ENCODE results near the gene PTPRN2. TPM values are rescaled to one million over a fixed set of nuclear protein-coding genes. Genes with fewer than 3 reads are reported as not detected.

Gene PTPRN2
- total and polyA plus RNA-seq, 2 of the 8 experiments (the other 6 are each of a cell fraction or from before 2014, with no cell fraction given): 2.6 to 4.5 TPM

DNA sequence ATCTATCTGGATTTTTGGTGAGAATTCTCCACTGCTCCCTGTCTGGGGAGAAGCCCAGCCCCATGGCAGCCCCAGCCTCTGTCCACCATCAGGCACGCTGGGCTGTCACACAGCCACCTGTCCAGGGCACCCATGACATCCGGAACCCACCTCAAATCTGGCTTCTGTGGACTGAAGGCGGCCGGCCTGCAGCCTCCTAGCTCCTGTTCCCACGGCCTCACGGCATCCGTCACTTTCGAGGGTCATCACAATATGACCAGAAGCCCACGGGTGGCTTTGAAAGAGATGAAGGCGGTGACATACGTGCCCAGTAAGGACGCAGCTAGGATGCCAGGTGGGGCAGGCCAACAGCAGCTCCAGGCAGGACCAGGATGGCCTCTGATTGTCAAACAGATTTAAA, 140.9 kb downstream of the PTPRN2 start:
- TF ChIP-seq JUN (IDR thresholded peaks at IDR 0.05; ENCODE audit: low read depth, low read length): no peak
- TF ChIP-seq EP300 (IDR thresholded peaks at IDR 0.05; ENCODE audit: borderline replicate concordance in 1 of 2, low read depth in 2 of 2, low read length in 2 of 2): no peak
- no peak for TF ChIP-seq CBX5 (IDR thresholded peaks at IDR 0.05; ENCODE audit: low read depth, low read length)
- no peak for TF ChIP-seq SRF (IDR thresholded peaks at IDR 0.05; ENCODE audit: low read depth, low read length)
- DNase-seq (ENCODE audit: low read depth in 1 of 2, low spot score in 2 of 2): no peak
- CTCF ChIA-PET (ENCODE audit: partially characterized antibody): interaction anchor here (0.8 to 1.5 kb wide), 11 partner anchors 10 to 201 kb away, joined by 3 to 6 read pairs (median 3); no protein-coding TSS in a partner anchor
- H3K18ac ChIP-seq (ENCODE audit: extremely low read depth, low read length): no peak overlapping the region
- no peak overlapping the region for H2AFZ ChIP-seq (ENCODE audit: low read length)
- peaks cover 3% of the 10 kb centered on the region; the same call in 1 of the 2 replicates for H3K23me2 ChIP-seq (ENCODE audit: low read depth, low read length)
- H2BK20ac ChIP-seq (ENCODE audit: low read length): no peak overlapping the region
- WGBS, 2 experiments (ENCODE audit: extremely low coverage in 1 of 2, insufficient coverage in 1 of 2, insufficient read length in 1 of 2, insufficient replicate concordance in 2 of 2, low coverage in 1 of 2, low lambda C conversion rate in 2 of 2, missing lambda C conversion rate in 1 of 2): 90% methylated on average over 12 of the region's 12 CpGs; no CpG with 5 or more reads in 1 of the 2 experiments
- no peak overlapping the region for H3K14ac ChIP-seq (ENCODE audit: insufficient read length)
- POLR2A ChIA-PET (ENCODE audit: partially characterized antibody): no interaction called here
- no peak overlapping the region for H4K5ac ChIP-seq (ENCODE audit: insufficient read length, low read depth, low read length)
- no peak overlapping the region for H3K4me3 ChIP-seq (ENCODE audit: extremely low read depth in 1 of 4, insufficient read depth in 2 of 4, low read depth in 3 of 4, low read length in 4 of 4)
- no peak overlapping the region for H3K23ac ChIP-seq (ENCODE audit: insufficient read length)
- no peak overlapping the region for H3K4ac ChIP-seq (replicated peaks; ENCODE audit: insufficient read length, low read depth, low read length)
- no peak overlapping the region for H4K8ac ChIP-seq (ENCODE audit: extremely low read depth, insufficient read depth, low read length)
- H4K20me1 ChIP-seq (replicated peaks in 1 of 2; ENCODE audit: control insufficient read depth in 1 of 2, insufficient read depth in 2 of 2, low read length in 2 of 2): no peaks in the 10 kb centered on the region
- no peak overlapping the region for H2BK120ac ChIP-seq (replicated peaks; ENCODE audit: low read depth, low read length)
- no peak overlapping the region for H3K27ac ChIP-seq (ENCODE audit: low read depth, low read length)
- H2BK5ac ChIP-seq (ENCODE audit: low read depth, low read length): no peak overlapping the region
- no peak for FAIRE-seq
- no peak overlapping the region for H2AK5ac ChIP-seq (ENCODE audit: low read depth, low read length)
- peaks cover 0 to 12% (median 0%) of the 10 kb centered on the region in 4 experiments; a peak in 4 of 7 replicates for H3K4me1 ChIP-seq (replicated peaks in 1 of 4; ENCODE audit: control insufficient read depth in 3 of 4, insufficient read depth in 4 of 4, low read length in 3 of 4)
- H2BK12ac ChIP-seq (ENCODE audit: low read depth, low read length): no peak overlapping the region
- no peaks in the 10 kb centered on the region for H3K36me3 ChIP-seq (ENCODE audit: control insufficient read depth in 2 of 4, insufficient read depth in 4 of 4, low read length in 3 of 4)
- no peak overlapping the region for H3K4me2 ChIP-seq (ENCODE audit: insufficient read depth in 1 of 2, low read depth in 2 of 2, low read length in 2 of 2)
- H2BK15ac ChIP-seq (ENCODE audit: low read length): no peak overlapping the region
- no peak overlapping the region for H3K9ac ChIP-seq (replicated peaks in 1 of 4; ENCODE audit: extremely low read depth in 1 of 4, low read depth in 3 of 4, low read length in 3 of 4)
- no peak overlapping the region for H4K91ac ChIP-seq (replicated peaks; ENCODE audit: insufficient read length, low read length)
- no peak overlapping the region for H3K56ac ChIP-seq (replicated peaks; ENCODE audit: insufficient read length, low read depth, low read length)
- no peaks in the 10 kb centered on the region for H3K79me1 ChIP-seq (ENCODE audit: low read depth, low read length)
- H3K27me3 ChIP-seq (replicated peaks in 1 of 4; ENCODE audit: control insufficient read depth in 3 of 4, extremely low read depth in 1 of 4, insufficient read depth in 3 of 4, low read length in 3 of 4): no peaks in the 10 kb centered on the region
- no peaks in the 10 kb centered on the region for H3K9me3 ChIP-seq (ENCODE audit: insufficient read depth in 2 of 2, low read depth in 1 of 2, low read length in 1 of 2)
- H3K79me2 ChIP-seq (ENCODE audit: control insufficient read depth in 1 of 2, insufficient read depth in 2 of 2, low read length in 2 of 2): no peaks in the 10 kb centered on the region

Measured in H1 (cell line).